ENCODE results near the gene SPEN. TPM values are rescaled to one million over a fixed set of nuclear protein-coding genes. Genes with fewer than 3 reads are reported as not detected.

The SPEN gene
- total and polyA plus RNA-seq, 2 of the 13 experiments (the other 11 are each of a cell fraction or from before 2014, with no cell fraction given), result 4.8 to 14.0 TPM

DNA sequence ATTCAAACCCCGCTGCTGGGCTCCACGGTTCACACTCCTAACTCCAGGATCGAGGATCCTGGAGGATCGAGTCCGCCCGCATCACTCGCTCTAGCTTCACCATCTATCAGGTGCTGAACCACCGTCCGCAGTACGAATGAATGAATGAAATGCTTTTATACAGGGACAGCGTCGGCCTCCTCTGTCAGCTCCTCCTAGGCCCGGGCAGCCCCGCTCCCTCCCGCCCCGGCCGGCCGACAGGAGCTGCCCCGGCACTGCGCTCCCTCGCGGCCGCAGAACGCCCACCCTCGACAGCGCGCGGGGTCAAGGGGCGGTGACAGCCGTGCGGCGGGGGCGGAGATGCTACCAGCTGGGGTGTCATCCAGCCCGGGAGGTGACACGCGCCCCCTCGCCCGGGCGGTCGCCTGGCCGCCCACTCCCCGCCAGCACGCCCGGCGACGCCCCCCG lies 127.9 kb downstream of the SPEN start (continued):
- TF ChIP-seq PHF5A (CRISPR knock-in tag; IDR thresholded peaks at IDR 0.05; ENCODE audit: low read depth, unreplicated experiment), result peak; percentile 18
- TF ChIP-seq MTA1 (CRISPR knock-in tag; IDR thresholded peaks at IDR 0.05; ENCODE audit: borderline replicate concordance), result 0 out of 2 replicates have a peak, but pooled peaks have one; percentile 1
- TF ChIP-seq ZBTB38 (CRISPR knock-in tag; IDR thresholded peaks at IDR 0.05), result peak; percentile 63
- TF ChIP-seq ZNF598 (CRISPR knock-in tag; IDR thresholded peaks at IDR 0.05; ENCODE audit: borderline replicate concordance), result no peak
- TF ChIP-seq ZNF292 (CRISPR knock-in tag; IDR thresholded peaks at IDR 0.05; ENCODE audit: borderline replicate concordance, low read depth), result no peak
- TF ChIP-seq LCORL (IDR thresholded peaks at IDR 0.05), result no peak
- 0 out of 2 replicates have a peak, but pooled peaks have one; percentile 6 for TF ChIP-seq LCORL (CRISPR knock-in tag; IDR thresholded peaks at IDR 0.05)
- TF ChIP-seq ZNF788 (CRISPR knock-in tag; IDR thresholded peaks at IDR 0.05; ENCODE audit: borderline replicate concordance), result 0 out of 2 replicates have a peak, but pooled peaks have one; percentile 29
- TF ChIP-seq WIZ (CRISPR knock-in tag; IDR thresholded peaks at IDR 0.05), result 0 out of 2 replicates have a peak, but pooled peaks have one; percentile 12
- TF ChIP-seq ZFP36L2 (CRISPR knock-in tag; IDR thresholded peaks at IDR 0.05), result no peak
- TF ChIP-seq ZNF672 (CRISPR knock-in tag; IDR thresholded peaks at IDR 0.05), result 0 out of 2 replicates have a peak, but pooled peaks have one; percentile 31
- TF ChIP-seq ZNF501 (CRISPR knock-in tag; IDR thresholded peaks at IDR 0.05), result 0 out of 2 replicates have a peak, but pooled peaks have one; percentile 42
- TF ChIP-seq, protein P1, sequence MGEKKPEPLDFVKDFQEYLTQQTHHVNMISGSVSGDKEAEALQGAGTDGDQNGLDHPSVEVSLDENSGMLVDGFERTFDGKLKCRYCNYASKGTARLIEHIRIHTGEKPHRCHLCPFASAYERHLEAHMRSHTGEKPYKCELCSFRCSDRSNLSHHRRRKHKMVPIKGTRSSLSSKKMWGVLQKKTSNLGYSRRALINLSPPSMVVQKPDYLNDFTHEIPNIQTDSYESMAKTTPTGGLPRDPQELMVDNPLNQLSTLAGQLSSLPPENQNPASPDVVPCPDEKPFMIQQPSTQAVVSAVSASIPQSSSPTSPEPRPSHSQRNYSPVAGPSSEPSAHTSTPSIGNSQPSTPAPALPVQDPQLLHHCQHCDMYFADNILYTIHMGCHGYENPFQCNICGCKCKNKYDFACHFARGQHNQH (CRISPR knock-in tag; IDR thresholded peaks at IDR 0.05), result no peak
- TF ChIP-seq, protein P2, sequence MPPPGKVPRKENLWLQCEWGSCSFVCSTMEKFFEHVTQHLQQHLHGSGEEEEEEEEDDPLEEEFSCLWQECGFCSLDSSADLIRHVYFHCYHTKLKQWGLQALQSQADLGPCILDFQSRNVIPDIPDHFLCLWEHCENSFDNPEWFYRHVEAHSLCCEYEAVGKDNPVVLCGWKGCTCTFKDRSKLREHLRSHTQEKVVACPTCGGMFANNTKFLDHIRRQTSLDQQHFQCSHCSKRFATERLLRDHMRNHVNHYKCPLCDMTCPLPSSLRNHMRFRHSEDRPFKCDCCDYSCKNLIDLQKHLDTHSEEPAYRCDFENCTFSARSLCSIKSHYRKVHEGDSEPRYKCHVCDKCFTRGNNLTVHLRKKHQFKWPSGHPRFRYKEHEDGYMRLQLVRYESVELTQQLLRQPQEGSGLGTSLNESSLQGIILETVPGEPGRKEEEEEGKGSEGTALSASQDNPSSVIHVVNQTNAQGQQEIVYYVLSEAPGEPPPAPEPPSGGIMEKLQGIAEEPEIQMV (CRISPR knock-in tag; IDR thresholded peaks at IDR 0.05; ENCODE audit: low read depth), result 0 out of 2 replicates have a peak, but pooled peaks have one; percentile 19
- TF ChIP-seq, protein P3, sequence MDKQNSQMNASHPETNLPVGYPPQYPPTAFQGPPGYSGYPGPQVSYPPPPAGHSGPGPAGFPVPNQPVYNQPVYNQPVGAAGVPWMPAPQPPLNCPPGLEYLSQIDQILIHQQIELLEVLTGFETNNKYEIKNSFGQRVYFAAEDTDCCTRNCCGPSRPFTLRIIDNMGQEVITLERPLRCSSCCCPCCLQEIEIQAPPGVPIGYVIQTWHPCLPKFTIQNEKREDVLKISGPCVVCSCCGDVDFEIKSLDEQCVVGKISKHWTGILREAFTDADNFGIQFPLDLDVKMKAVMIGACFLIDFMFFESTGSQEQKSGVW (CRISPR knock-in tag; IDR thresholded peaks at IDR 0.05; ENCODE audit: borderline replicate concordance), result no peak
- peak; percentile 40; the same call in 1 of the 2 replicates for TF ChIP-seq SPEN (CRISPR knock-in tag; IDR thresholded peaks at IDR 0.05; ENCODE audit: low read depth)
- TF ChIP-seq, protein P4, sequence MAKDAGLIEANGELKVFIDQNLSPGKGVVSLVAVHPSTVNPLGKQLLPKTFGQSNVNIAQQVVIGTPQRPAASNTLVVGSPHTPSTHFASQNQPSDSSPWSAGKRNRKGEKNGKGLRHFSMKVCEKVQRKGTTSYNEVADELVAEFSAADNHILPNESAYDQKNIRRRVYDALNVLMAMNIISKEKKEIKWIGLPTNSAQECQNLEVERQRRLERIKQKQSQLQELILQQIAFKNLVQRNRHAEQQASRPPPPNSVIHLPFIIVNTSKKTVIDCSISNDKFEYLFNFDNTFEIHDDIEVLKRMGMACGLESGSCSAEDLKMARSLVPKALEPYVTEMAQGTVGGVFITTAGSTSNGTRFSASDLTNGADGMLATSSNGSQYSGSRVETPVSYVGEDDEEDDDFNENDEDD (CRISPR knock-in tag; IDR thresholded peaks at IDR 0.05; ENCODE audit: borderline replicate concordance), result 0 out of 2 replicates have a peak, but pooled peaks have one; percentile 34
- TF ChIP-seq HES4 (CRISPR knock-in tag; IDR thresholded peaks at IDR 0.05; ENCODE audit: borderline replicate concordance), result 0 out of 2 replicates have a peak, but pooled peaks have one; percentile 24
- TF ChIP-seq XRCC5 (optimal IDR thresholded peaks at IDR 0.05; ENCODE audit: low read length), result peak; percentile 54
- peak; percentile 50; the same call in 1 of the 2 replicates for TF ChIP-seq MYC (CRISPR knock-in tag; IDR thresholded peaks at IDR 0.05; ENCODE audit: borderline replicate concordance)
- TF ChIP-seq, protein P5, sequence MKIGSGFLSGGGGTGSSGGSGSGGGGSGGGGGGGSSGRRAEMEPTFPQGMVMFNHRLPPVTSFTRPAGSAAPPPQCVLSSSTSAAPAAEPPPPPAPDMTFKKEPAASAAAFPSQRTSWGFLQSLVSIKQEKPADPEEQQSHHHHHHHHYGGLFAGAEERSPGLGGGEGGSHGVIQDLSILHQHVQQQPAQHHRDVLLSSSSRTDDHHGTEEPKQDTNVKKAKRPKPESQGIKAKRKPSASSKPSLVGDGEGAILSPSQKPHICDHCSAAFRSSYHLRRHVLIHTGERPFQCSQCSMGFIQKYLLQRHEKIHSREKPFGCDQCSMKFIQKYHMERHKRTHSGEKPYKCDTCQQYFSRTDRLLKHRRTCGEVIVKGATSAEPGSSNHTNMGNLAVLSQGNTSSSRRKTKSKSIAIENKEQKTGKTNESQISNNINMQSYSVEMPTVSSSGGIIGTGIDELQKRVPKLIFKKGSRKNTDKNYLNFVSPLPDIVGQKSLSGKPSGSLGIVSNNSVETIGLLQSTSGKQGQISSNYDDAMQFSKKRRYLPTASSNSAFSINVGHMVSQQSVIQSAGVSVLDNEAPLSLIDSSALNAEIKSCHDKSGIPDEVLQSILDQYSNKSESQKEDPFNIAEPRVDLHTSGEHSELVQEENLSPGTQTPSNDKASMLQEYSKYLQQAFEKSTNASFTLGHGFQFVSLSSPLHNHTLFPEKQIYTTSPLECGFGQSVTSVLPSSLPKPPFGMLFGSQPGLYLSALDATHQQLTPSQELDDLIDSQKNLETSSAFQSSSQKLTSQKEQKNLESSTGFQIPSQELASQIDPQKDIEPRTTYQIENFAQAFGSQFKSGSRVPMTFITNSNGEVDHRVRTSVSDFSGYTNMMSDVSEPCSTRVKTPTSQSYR (CRISPR knock-in tag; IDR thresholded peaks at IDR 0.05; ENCODE audit: borderline replicate concordance), result no peak
- peak; percentile 35; the same call in 1 of the 2 replicates for TF ChIP-seq GABPA (IDR thresholded peaks at IDR 0.05; ENCODE audit: low read depth, low read length)
- TF ChIP-seq GABPA (CRISPR knock-in tag; IDR thresholded peaks at IDR 0.05; ENCODE audit: low read depth), result no peak
